Colonic mucosa (tissue), 4 donors: ENCODE results near the gene GABARAPL2. TPM values are rescaled to one million over a fixed set of nuclear protein-coding genes. Genes with fewer than 3 reads are reported as not detected.

Experiments
- DNase-seq: peaks from one replicate; pipeline ENCODE4 v3.0.0-alpha.2; 2020
- H3K27ac ChIP-seq: fragments of 200-600 bp; one replicate; pipeline ENCODE4 v1.8.0; 2021
- H3K27me3 ChIP-seq: fragments of 200-600 bp; one replicate; pipeline ENCODE4 v1.8.0; 2021
- H3K36me3 ChIP-seq: fragments of 200-600 bp; one replicate; pipeline ENCODE4 v1.8.0; 2021
- H3K4me1 ChIP-seq: fragments of 200-600 bp; one replicate; pipeline ENCODE4 v1.8.0; 2021; ENCODE audit warnings: mild to moderate bottlenecking
- H3K4me3 ChIP-seq: fragments of 200-600 bp; one replicate; pipeline ENCODE4 v1.8.0; 2021
- H3K9ac ChIP-seq, 2 donors: one replicate each; pipeline ENCODE4 v1.7.0; 2013; ENCODE audit warnings: control low read depth in 2 of 2, low read depth in 2 of 2, low read length in 2 of 2
- H3K9me3 ChIP-seq: fragments of 200-600 bp; one replicate; pipeline ENCODE4 v1.8.0; 2021
- CTCF ChIP-seq: fragments of 200-600 bp; IDR thresholded peaks from one replicate; pipeline ENCODE4 v1.8.0; 2022; ENCODE audit warnings: antibody characterized with exemption, mild to moderate bottlenecking
- intact Hi-C: fragments of 100-400 bp; cut with DNase I; formaldehyde crosslinking; loops from one replicate; pipeline ENCODE4 v1.14.1; 2022
- total RNA-seq, 2 donors: library from RNA; stranded (reverse); fragmentation: NEBNext Ultra II Directional in 1 of 2; extraction: Animal tissue kit (Norgen Biotek cat#: 25700) in 1 of 2; gene quantifications; one replicate each; pipeline ENCODE4 v1.2.1, GENCODE V29; 2021
- donor health status: healthy.
- donor health status: DM: no; HTN: no; CAD: no.
- donor health status: DM: no; HTN: no; CAD: no.

GABARAPL2 gene
- 100 to 1,000 TPM in 1 of 2 donors, 10 to 100 TPM in 1; 73.5 to 111 TPM for total RNA-seq

GRCh38 chr16:75566040-75566757 is at the start of gene GABARAPL2:
Gene GABARAPL2 (plus strand): TSS chr16:75566379. CDS start chr16:75566487, 108 bp downstream.
- no peak for TF ChIP-seq CTCF
- H3K27ac ChIP-seq = peak within 1 kb of the TSS; percentile 76
- H3K9ac ChIP-seq = peak within 1 kb of the TSS; percentile 80 to 89
- peaks cover 11% of the 10 kb centered on the region for H3K4me1 ChIP-seq
- peak within 1 kb of the TSS; percentile 97 for H3K4me3 ChIP-seq
- no peaks in the 10 kb centered on the region for H3K9me3 ChIP-seq
- peak; percentile 88 for DNase-seq
- no peaks in the 10 kb centered on the region for H3K27me3 ChIP-seq
- peaks cover 8% of the 10 kb centered on the region for H3K36me3 ChIP-seq
- intact Hi-C loops = no loop called here

GRCh38 chr16:75519175-75519574 is 47.0 kb upstream of the GABARAPL2 start:
- Histone ChIP-seq H3K9ac (no peak overlapping the region), H3K4me1 (peaks cover 3% of the 10 kb centered on the region), H3K9me3 (no peaks in the 10 kb centered on the region), H3K27me3 (no peaks in the 10 kb centered on the region), H3K36me3 (no peaks in the 10 kb centered on the region), H3K27ac (no peak overlapping the region), H3K4me3 (no peak overlapping the region)
- DNase-seq = no peak
- no peak for TF ChIP-seq CTCF
- intact Hi-C loops = loop anchor here (5.0 kb wide), 1 partner anchor 47 kb away; no protein-coding TSS in a partner anchor

- intact Hi-C loops = no loop called here
- H3K27me3 ChIP-seq = no peaks in the 10 kb centered on the region
- TF ChIP-seq CTCF = no peak
- no peaks in the 10 kb centered on the region for H3K9me3 ChIP-seq
- no peaks in the 10 kb centered on the region for H3K36me3 ChIP-seq
- H3K4me3 ChIP-seq = no peak overlapping the region
- no peaks in the 10 kb centered on the region for H3K4me1 ChIP-seq
- no peak overlapping the region for H3K27ac ChIP-seq
- H3K9ac ChIP-seq = no peak overlapping the region
- no peak for DNase-seq
Observed at GRCh38 chr16:75526032-75526790, 40.0 kb upstream of the GABARAPL2 start.

- H3K4me3 ChIP-seq = no peak overlapping the region
- no peaks in the 10 kb centered on the region for H3K4me1 ChIP-seq
- H3K27ac ChIP-seq = peak overlapping the region; percentile 53
- no peaks in the 10 kb centered on the region for H3K27me3 ChIP-seq
- TF ChIP-seq CTCF = no peak
- DNase-seq = peak; percentile 60
- H3K9ac ChIP-seq = peak overlapping the region in 1 of 2 donors; percentile 28
- no peaks in the 10 kb centered on the region for H3K36me3 ChIP-seq
- intact Hi-C loops = no loop called here
- no peaks in the 10 kb centered on the region for H3K9me3 ChIP-seq
Observed at GRCh38 chr16:75527825-75528299, 38.3 kb upstream of the GABARAPL2 start.

GRCh38 chr16:75529056-75529905 is 36.9 kb upstream of the GABARAPL2 start:
- H3K27me3 ChIP-seq = no peaks in the 10 kb centered on the region
- no peaks in the 10 kb centered on the region for H3K9me3 ChIP-seq
- H3K4me1 ChIP-seq = no peaks in the 10 kb centered on the region
- DNase-seq = no peak
- no peak overlapping the region for H3K4me3 ChIP-seq
- TF ChIP-seq CTCF = no peak
- H3K36me3 ChIP-seq = no peaks in the 10 kb centered on the region
- intact Hi-C loops = no loop called here
- peak overlapping the region; percentile 53 for H3K27ac ChIP-seq
- no peak overlapping the region for H3K9ac ChIP-seq
